ENCODE data around the gene NOA1.
"Not testable (repeated sequence)": the region's sequence is repeated elsewhere in the genome, so short reads cannot be mapped to it uniquely, and the experiment has no call there.

Gene NOA1

GRCh38 chr4:56953680-56954520 lies 23.5 kb downstream of the NOA1 start:
- no peak for DNase-seq

GRCh38 chr4:56941403-56941802 lies 36.0 kb downstream of the NOA1 start:
- DNase-seq, result no peak

- DNase-seq, result no peak
Measured at GRCh38 chr4:56940971-56941370, 36.4 kb downstream of the NOA1 start.

GRCh38 chr4:56940403-56940802 lies 37.0 kb downstream of the NOA1 start:
- no peak for DNase-seq

- not testable (repeated sequence) for DNase-seq
Measured at GRCh38 chr4:56939826-56940225, 37.6 kb downstream of the NOA1 start.

- no peak for DNase-seq
Measured at GRCh38 chr4:56937262-56937661, 40.1 kb downstream of the NOA1 start.

GRCh38 chr4:56931924-56932323 lies 45.5 kb downstream of the NOA1 start:
- no peak for DNase-seq

- DNase-seq, result no peak
Measured at GRCh38 chr4:56930638-56931037, 46.8 kb downstream of the NOA1 start.

- no peak for DNase-seq
Measured at GRCh38 chr4:56927196-56927595, 50.2 kb downstream of the NOA1 start.

GRCh38 chr4:56914977-56915376 lies 62.4 kb downstream of the NOA1 start:
- not testable (repeated sequence) for DNase-seq

GRCh38 chr4:56914336-56914735 lies 63.1 kb downstream of the NOA1 start:
- no peak for DNase-seq

Data from DMS 273 treated with DMSO at 0.1 percent for 48 hours (cell line).